ENCODE results near the gene ANKMY1.

ANKMY1 gene

GRCh38 chr2:240467659-240468302 lies 90.0 kb downstream of the ANKMY1 start:
- DNase-seq (ENCODE audit: low read depth, low spot score): no peak
- peaks cover 20% of the 10 kb centered on the region for H3K4me1 ChIP-seq (ENCODE audit: insufficient read depth, insufficient read length)
- no peak overlapping the region for H3K4me3 ChIP-seq (ENCODE audit: insufficient read length, low read depth)
- H3K27me3 ChIP-seq (ENCODE audit: insufficient read depth, insufficient read length): no peaks in the 10 kb centered on the region
- peaks cover 50% of the 10 kb centered on the region for H3K36me3 ChIP-seq (ENCODE audit: insufficient read depth, insufficient read length, low read length)
- H3K9ac ChIP-seq (ENCODE audit: insufficient read length, low read depth): no peak overlapping the region
- H3K9me3 ChIP-seq (ENCODE audit: insufficient read depth, low read length): no peaks in the 10 kb centered on the region
- TF ChIP-seq ZNF274 (IDR thresholded peaks at IDR 0.05; ENCODE audit: low read depth, low read length) (no peak), YY1 (IDR thresholded peaks at IDR 0.05; ENCODE audit: insufficient read depth, insufficient read length) (no peak), SUZ12 (IDR thresholded peaks at IDR 0.05; ENCODE audit: extremely low read depth, insufficient read depth, insufficient read length) (no peak)

GRCh38 chr2:240467149-240467642 lies 90.6 kb downstream of the ANKMY1 start:
- Histone ChIP-seq H3K9me3 (ENCODE audit: insufficient read depth, low read length) (no peaks in the 10 kb centered on the region), H3K4me1 (ENCODE audit: insufficient read depth, insufficient read length) (peaks cover 20% of the 10 kb centered on the region), H3K4me3 (ENCODE audit: insufficient read length, low read depth) (no peak overlapping the region), H3K36me3 (ENCODE audit: insufficient read depth, insufficient read length, low read length) (peaks cover 55% of the 10 kb centered on the region), H3K27me3 (ENCODE audit: insufficient read depth, insufficient read length) (no peaks in the 10 kb centered on the region), H3K9ac (ENCODE audit: insufficient read length, low read depth) (no peak overlapping the region)
- TF ChIP-seq YY1 (IDR thresholded peaks at IDR 0.05; ENCODE audit: insufficient read depth, insufficient read length) (no peak), SUZ12 (IDR thresholded peaks at IDR 0.05; ENCODE audit: extremely low read depth, insufficient read depth, insufficient read length) (no peak), ZNF274 (IDR thresholded peaks at IDR 0.05; ENCODE audit: low read depth, low read length) (no peak)
- DNase-seq (ENCODE audit: low read depth, low spot score): no peak

- H3K4me1 ChIP-seq (ENCODE audit: insufficient read depth, insufficient read length): peaks cover 20% of the 10 kb centered on the region
- no peak for DNase-seq (ENCODE audit: low read depth, low spot score)
- no peak for TF ChIP-seq SUZ12 (IDR thresholded peaks at IDR 0.05; ENCODE audit: extremely low read depth, insufficient read depth, insufficient read length)
- no peak for TF ChIP-seq ZNF274 (IDR thresholded peaks at IDR 0.05; ENCODE audit: low read depth, low read length)
- TF ChIP-seq YY1 (IDR thresholded peaks at IDR 0.05; ENCODE audit: insufficient read depth, insufficient read length): no peak
Observed at GRCh38 chr2:240466579-240467148, 91.1 kb downstream of the ANKMY1 start.

GRCh38 chr2:240465765-240466578 lies 91.8 kb downstream of the ANKMY1 start:
- H3K27me3 ChIP-seq (ENCODE audit: insufficient read depth, insufficient read length): no peaks in the 10 kb centered on the region
- H3K9ac ChIP-seq (ENCODE audit: insufficient read length, low read depth): no peak overlapping the region
- no peak for DNase-seq (ENCODE audit: low read depth, low spot score)
- no peak overlapping the region for H3K4me3 ChIP-seq (ENCODE audit: insufficient read length, low read depth)
- peaks cover 17% of the 10 kb centered on the region for H3K4me1 ChIP-seq (ENCODE audit: insufficient read depth, insufficient read length)
- no peaks in the 10 kb centered on the region for H3K9me3 ChIP-seq (ENCODE audit: insufficient read depth, low read length)
- H3K36me3 ChIP-seq (ENCODE audit: insufficient read depth, insufficient read length, low read length): peaks cover 68% of the 10 kb centered on the region
- no peak for TF ChIP-seq SUZ12 (IDR thresholded peaks at IDR 0.05; ENCODE audit: extremely low read depth, insufficient read depth, insufficient read length)
- TF ChIP-seq YY1 (IDR thresholded peaks at IDR 0.05; ENCODE audit: insufficient read depth, insufficient read length): no peak
- no peak for TF ChIP-seq ZNF274 (IDR thresholded peaks at IDR 0.05; ENCODE audit: low read depth, low read length)

More at GRCh38 chr2:240466579-240467148, 91.1 kb downstream of the ANKMY1 start:
- no peak overlapping the region for H3K9ac ChIP-seq (ENCODE audit: insufficient read length, low read depth)
- H3K27me3 ChIP-seq (ENCODE audit: insufficient read depth, insufficient read length): no peaks in the 10 kb centered on the region
- H3K9me3 ChIP-seq (ENCODE audit: insufficient read depth, low read length): no peaks in the 10 kb centered on the region
- peaks cover 61% of the 10 kb centered on the region for H3K36me3 ChIP-seq (ENCODE audit: insufficient read depth, insufficient read length, low read length)
- H3K4me3 ChIP-seq (ENCODE audit: insufficient read length, low read depth): no peak overlapping the region

- TF ChIP-seq ZNF274 (IDR thresholded peaks at IDR 0.05; ENCODE audit: low read depth, low read length) (no peak), YY1 (IDR thresholded peaks at IDR 0.05; ENCODE audit: insufficient read depth, insufficient read length) (no peak), SUZ12 (IDR thresholded peaks at IDR 0.05; ENCODE audit: extremely low read depth, insufficient read depth, insufficient read length) (no peak)
- DNase-seq (ENCODE audit: low read depth, low spot score): no peak
- Histone ChIP-seq H3K9ac (ENCODE audit: insufficient read length, low read depth) (no peak overlapping the region), H3K27me3 (ENCODE audit: insufficient read depth, insufficient read length) (no peaks in the 10 kb centered on the region), H3K4me3 (ENCODE audit: insufficient read length, low read depth) (no peak overlapping the region), H3K36me3 (ENCODE audit: insufficient read depth, insufficient read length, low read length) (peaks cover 74% of the 10 kb centered on the region), H3K9me3 (ENCODE audit: insufficient read depth, low read length) (no peaks in the 10 kb centered on the region), H3K4me1 (ENCODE audit: insufficient read depth, insufficient read length) (peaks cover 17% of the 10 kb centered on the region)
Observed at GRCh38 chr2:240465268-240465764, 92.5 kb downstream of the ANKMY1 start.

DNA sequence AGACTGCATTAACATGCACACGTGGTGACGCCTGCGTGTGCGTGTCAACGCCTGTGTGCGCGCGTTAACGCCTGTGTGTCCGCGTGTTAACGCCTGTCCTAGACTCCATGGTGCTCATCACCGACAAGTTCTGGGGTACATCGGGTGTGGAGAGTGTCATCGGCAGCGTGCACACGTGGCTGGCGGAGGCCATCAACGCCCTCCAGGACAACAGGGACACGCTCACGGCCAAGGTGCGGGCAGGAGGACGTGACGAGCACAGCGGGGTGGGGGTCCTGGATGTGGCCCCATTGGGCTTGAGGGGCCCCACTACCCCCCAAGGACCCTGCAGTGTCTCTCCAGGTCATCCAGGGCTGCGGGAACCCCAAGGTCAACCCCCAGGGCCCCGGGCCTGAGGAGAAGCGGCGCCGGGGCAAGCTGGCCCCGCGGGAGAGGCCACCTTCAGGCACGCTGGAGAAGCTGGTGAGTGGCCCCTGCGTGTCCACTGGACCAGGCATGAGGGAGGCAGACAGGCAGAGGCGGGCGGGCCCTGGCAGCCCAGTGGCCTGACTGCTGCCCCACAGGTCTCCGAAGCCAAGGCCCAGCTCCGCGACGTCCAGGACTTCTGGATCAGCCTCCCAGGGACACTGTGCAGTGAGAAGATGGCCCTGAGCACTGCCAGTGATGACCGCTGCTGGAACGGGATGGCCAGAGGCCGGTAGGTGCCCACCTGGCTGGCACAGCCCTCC lies 93.1 kb downstream of the ANKMY1 start:
- TF ChIP-seq SUZ12 (IDR thresholded peaks at IDR 0.05; ENCODE audit: extremely low read depth, insufficient read depth, insufficient read length) (no peak), YY1 (IDR thresholded peaks at IDR 0.05; ENCODE audit: insufficient read depth, insufficient read length) (no peak), ZNF274 (IDR thresholded peaks at IDR 0.05; ENCODE audit: low read depth, low read length) (no peak)
- Histone ChIP-seq H3K9me3 (ENCODE audit: insufficient read depth, low read length) (no peaks in the 10 kb centered on the region), H3K9ac (ENCODE audit: insufficient read length, low read depth) (no peak overlapping the region), H3K27me3 (ENCODE audit: insufficient read depth, insufficient read length) (no peaks in the 10 kb centered on the region), H3K4me1 (ENCODE audit: insufficient read depth, insufficient read length) (peaks cover 19% of the 10 kb centered on the region), H3K36me3 (ENCODE audit: insufficient read depth, insufficient read length, low read length) (peaks cover 80% of the 10 kb centered on the region), H3K4me3 (ENCODE audit: insufficient read length, low read depth) (no peak overlapping the region)
- DNase-seq (ENCODE audit: low read depth, low spot score): no peak

Measured in NT2/D1 (cell line).